ENCODE measurements around the gene TMBIM6.

TMBIM6 gene

DNA sequence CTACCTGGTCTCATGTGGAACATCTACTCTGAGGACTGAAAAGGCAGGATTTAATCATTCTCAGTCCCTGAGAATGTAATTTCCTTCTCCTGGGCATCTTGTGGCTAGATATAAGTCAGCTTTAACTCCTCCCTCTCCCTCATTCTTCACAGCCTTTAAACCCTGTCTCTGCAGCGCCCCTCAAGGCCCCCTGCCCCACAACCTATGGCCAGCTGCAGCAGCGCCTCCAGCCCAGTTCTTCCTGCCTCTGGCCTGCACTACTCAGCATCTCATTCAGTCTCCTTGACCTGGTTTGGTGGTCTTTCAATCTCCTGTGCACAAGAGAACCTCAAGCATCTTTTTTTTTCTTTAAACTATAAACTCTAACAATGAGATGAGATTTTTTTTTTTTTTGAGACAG is 57.6 kb downstream of the TMBIM6 start:
- FAIRE-seq, result no peak

- no peak for FAIRE-seq
Observed at GRCh38 chr12:49800421-49801140, 59.2 kb downstream of the TMBIM6 start.

DNA sequence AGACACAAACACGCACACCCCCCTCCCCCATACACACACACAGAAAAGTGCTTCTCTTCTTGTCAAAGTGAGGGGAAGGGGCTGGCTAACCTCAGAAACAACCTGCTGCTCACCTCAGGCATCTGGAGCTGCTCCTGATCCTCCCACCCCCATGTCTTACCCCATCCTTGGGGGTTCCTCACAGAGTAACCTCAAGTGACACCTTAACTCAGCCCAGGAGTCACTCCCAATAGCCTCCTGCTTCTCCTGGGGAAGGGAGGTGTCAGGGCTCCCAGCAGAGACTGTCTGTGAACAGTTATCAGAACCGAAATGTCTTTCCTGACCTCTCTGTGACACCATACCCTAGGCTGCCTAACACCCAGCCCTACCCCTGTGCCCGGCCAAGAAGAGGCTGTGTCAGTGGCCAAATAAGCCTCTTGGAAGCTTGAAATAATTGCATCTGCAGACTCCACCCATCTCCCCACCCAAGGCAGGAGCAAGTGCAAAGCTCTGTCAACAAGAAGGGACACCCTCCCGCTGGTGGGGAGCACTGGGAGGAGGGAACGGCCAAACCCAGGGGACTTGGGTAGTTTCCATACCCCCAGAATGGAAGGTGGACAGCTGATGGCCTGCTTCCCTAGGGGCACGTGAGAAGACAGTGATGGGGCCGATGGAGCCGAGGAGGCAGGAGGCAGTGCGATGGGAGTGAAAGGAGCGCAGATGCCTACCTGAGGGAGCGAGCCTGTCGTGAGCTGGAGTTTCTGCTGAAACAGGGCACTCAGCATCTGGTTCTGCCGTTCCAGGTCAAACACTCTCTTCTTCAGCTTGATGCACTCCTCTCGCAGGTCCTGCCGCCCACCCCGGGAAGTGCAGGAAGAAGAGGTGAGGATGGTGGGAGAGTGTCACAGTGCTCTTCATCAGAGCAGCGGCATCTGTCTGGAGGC is 60.0 kb downstream of the TMBIM6 start:
- FAIRE-seq, result no peak

DNA sequence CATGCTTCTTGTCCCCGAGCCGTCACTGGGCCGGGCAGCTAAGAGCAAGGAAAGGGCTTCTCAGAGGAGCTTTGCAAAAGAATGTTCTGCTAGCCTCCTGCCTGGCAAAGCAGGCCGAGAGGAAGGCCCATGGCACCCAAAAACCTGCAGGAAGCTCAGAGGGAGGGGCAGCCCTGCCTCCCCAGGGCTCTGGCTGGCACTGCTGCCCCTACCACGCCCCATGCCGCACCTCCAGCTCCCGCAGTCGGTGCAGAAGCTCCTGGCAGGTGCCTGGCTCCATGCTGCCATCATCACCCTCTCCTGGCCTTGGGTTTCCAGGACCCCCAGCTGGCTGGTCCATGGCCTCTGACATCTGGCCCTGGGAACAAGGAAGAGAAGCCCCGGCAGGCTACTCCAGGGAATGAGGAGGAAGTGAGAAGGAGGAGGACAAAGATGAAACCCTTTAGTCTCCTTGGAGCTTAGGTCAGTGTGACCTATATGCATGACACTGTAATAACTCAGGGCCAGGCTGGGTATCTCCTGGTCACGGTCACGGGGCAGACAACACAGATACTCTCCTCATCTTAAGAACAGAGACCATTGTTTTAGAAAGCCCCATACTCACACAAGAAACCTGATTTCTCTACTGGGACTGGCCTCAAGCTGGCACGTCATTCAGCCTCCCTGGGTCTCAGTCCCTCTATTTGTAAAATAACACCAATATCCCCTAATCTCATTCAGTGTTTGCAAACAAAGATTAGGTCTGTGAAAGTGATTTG is 62.5 kb downstream of the TMBIM6 start:
- no peak for FAIRE-seq

GRCh38 chr12:49804821-49805220 is 63.5 kb downstream of the TMBIM6 start:
- FAIRE-seq, result no peak

DNA sequence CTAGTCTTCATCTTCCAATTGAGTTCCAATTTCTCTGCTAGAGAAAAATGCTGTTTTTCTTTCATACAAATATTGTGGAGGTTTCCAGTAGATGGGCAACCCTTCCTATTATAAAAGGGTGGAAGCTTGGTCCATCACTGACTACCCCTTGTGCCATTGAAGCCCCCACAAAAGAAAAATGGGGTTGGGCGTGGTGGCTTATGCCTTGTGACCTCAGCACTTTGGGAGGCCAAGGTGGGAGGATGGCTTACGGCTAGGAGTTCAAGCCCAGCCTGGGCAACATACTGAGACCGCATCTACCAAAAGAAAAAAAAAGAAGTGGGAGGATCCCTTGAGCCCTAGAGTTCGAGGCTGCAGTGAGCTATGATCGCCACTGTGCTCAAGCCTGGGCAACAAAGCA is 64.1 kb downstream of the TMBIM6 start:
- FAIRE-seq, result no peak

- FAIRE-seq, result no peak
Observed at GRCh38 chr12:49806321-49806813, 65.0 kb downstream of the TMBIM6 start.

DNA sequence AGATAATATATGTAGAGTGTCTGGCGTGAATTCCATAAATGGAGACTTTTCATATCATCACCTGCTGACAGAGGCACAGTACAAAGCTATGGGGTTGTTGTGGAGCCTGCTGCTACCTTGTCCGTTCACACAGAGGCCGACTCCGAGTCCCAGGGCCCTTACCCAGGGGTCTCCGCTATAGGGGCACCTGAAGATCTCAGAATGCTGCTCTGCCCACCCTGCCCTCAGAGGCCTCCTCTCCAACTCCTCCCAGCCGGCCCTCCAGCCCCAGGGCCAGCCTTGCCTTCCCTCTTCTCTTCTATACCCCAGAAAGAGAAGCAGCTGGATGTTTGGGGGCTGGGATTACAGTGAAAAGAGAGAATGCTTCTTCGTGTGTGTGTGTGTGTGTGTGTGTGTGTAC is 65.5 kb downstream of the TMBIM6 start:
- no peak for FAIRE-seq

DNA sequence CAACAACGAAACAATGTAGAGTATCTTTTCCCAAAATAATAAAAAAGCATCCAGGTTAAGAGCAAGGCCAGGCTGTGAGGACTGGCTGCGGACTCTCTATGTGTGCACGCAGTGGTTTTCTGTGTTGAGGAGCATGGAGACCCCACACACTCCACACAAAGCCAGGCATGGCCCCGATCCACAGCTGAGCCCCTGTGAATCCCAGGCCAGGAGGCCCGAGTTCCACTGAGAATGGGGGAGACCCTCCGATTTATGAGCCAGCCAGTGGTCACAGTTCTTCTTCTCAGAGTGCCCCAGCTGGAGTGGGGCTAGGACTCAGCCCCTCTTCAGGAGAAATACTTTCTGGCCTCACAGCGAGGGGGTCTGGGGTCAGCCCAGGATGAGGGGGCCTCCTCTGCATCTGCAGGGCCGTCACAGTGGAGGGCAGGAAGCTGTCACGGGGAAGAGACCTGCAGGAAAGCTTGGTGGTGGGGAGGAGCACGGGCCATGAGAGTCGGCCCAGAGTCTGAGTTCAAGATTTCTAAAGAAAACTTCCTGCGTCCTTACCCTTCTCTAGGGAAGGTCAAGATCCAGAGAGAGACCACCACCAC is 66.7 kb downstream of the TMBIM6 start:
- no peak for FAIRE-seq

GRCh38 chr12:49808686-49809380 is 67.5 kb downstream of the TMBIM6 start:
- no peak for FAIRE-seq

GRCh38 chr12:49809381-49809905 is 68.1 kb downstream of the TMBIM6 start:
- FAIRE-seq, result no peak

GRCh38 chr12:49809906-49810389 is 68.6 kb downstream of the TMBIM6 start:
- FAIRE-seq, result no peak

DNA sequence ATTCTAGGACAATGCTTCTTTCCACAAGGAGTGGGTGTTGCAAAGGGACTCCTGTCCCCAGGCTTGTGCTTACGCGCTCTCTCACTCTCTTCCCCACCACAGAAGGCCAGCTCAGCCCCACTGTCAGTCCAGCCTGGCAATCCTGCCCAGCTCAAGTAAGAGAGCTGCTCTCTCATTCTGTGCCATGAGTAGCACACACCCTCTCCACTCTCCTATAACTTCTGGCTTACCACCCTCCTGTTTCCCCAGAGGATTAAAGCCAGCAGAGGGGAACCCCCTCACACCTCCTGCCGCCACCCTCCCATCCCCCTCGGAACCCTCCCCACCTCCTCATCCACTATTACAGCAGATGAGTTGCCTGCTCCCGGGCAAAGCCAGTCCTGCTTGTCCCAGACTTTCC is 69.8 kb downstream of the TMBIM6 start:
- FAIRE-seq, result no peak

DNA sequence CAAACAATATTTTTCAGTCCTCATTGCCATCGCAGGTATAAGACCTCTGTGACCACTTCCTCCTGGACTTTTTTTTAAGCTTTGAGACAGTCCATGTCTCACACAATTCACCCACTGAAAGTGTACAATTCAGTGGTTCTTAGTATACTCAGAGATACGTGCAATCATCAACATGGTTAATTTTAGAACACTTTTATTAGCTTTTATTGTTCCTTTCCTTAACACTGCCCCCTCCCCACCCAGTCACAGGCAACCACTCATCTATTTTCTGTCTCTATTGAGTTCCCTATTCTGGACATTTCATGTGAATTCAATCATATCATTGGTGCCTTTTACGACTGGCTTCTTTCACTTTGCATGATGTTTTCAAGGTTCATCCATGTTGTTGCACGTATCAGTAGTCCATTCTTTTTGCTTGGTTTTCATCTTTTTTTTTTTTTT is 70.6 kb downstream of the TMBIM6 start:
- FAIRE-seq, result no peak

GRCh38 chr12:49813131-49813530 is 71.8 kb downstream of the TMBIM6 start:
- FAIRE-seq, result no peak
